Activated naive CD4-positive, alpha-beta T cell treated with anti-CD3 and anti-CD28 coated beads, Interleukin-2, amount 50 U/mL, for 72 hours (primary cell): Measurements from ENCODE around the gene EIF4EBP3. TPM values are rescaled to one million over a fixed set of nuclear protein-coding genes. Genes with fewer than 3 reads are reported as not detected.
A peak's percentile ranks its signal among the peaks of the same experiment; 100 is the strongest.
"Not testable (repeated sequence)": the region's sequence is repeated elsewhere in the genome, so short reads cannot be mapped to it uniquely, and the experiment has no call there.

Experiments
- ATAC-seq, 2 donors: fragments of 150-1000 bp; cut with Tn5 transposase; 2 replicates each; pipeline ENCODE4 v1.10.0; 2021; ENCODE audit warnings: mild to moderate bottlenecking in 2 of 2, moderate library complexity in 2 of 2
- DNase-seq, 2 donors: peaks; one replicate each; pipeline ENCODE4 v3.0.0; 2021 to 2022; ENCODE audit warnings: low spot score in 2 of 2
- H3K27ac Mint-ChIP-seq, 2 donors: one replicate each; pipeline ENCODE4 v1.8.0; 2022; ENCODE audit warnings: mild to moderate bottlenecking in 2 of 2, mixed read lengths in 2 of 2
- H3K36me3 Mint-ChIP-seq, 2 donors: one replicate each; pipeline ENCODE4 v1.8.0; 2022; ENCODE audit warnings: mixed read lengths in 2 of 2
- H3K9me3 Mint-ChIP-seq, 2 donors: one replicate each; pipeline ENCODE4 v1.8.0; 2022; ENCODE audit warnings: mixed read lengths in 2 of 2
- total RNA-seq, 2 donors: library from RNA; stranded (reverse); gene quantifications; one replicate each; pipeline ENCODE4 v1.2.3, GENCODE V29; 2022

The EIF4EBP3 gene
- total RNA-seq, 2 donors from 2014 or later: 13.0 to 14.8 TPM

- no peaks in the 10 kb centered on the region for H3K9me3 Mint-ChIP-seq
These were observed 44.4 kb downstream of the EIF4EBP3 start for GRCh38 chr5:140591747-140592372.

DNA sequence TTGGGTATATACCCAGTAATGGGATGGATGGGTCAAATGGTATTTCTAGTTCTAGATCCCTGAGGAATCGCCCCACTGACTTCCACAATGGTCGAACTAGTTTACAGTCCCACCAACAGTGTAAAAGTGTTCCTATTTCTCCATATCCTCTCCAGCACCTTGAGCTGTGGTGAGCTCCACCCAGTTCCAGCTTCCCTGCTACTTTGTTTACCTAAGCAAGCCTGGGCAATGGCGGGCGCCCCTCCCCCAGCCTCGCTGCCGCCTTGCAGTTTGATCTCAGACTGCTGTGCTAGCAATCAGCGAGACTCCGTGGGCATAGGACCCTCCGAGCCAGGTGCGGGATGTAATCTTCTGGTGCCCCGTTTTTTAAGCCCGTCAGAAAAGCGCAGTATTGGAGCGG lies 45.6 kb downstream of the EIF4EBP3 start:
- not testable (repeated sequence) for H3K9me3 Mint-ChIP-seq, DNase-seq, H3K36me3 Mint-ChIP-seq, ATAC-seq, H3K27ac Mint-ChIP-seq

More at GRCh38 chr5:140591747-140592372, 44.4 kb downstream of the EIF4EBP3 start:
- H3K36me3 Mint-ChIP-seq: no peaks in the 10 kb centered on the region
- no peak for DNase-seq
- no peak for ATAC-seq
- no peak overlapping the region for H3K27ac Mint-ChIP-seq

- no peaks in the 10 kb centered on the region for H3K36me3 Mint-ChIP-seq
- no peak for ATAC-seq
- DNase-seq: no peak
- H3K27ac Mint-ChIP-seq: no peak overlapping the region
- no peaks in the 10 kb centered on the region for H3K9me3 Mint-ChIP-seq
These were observed 46.7 kb downstream of the EIF4EBP3 start for GRCh38 chr5:140594169-140594568.

DNA sequence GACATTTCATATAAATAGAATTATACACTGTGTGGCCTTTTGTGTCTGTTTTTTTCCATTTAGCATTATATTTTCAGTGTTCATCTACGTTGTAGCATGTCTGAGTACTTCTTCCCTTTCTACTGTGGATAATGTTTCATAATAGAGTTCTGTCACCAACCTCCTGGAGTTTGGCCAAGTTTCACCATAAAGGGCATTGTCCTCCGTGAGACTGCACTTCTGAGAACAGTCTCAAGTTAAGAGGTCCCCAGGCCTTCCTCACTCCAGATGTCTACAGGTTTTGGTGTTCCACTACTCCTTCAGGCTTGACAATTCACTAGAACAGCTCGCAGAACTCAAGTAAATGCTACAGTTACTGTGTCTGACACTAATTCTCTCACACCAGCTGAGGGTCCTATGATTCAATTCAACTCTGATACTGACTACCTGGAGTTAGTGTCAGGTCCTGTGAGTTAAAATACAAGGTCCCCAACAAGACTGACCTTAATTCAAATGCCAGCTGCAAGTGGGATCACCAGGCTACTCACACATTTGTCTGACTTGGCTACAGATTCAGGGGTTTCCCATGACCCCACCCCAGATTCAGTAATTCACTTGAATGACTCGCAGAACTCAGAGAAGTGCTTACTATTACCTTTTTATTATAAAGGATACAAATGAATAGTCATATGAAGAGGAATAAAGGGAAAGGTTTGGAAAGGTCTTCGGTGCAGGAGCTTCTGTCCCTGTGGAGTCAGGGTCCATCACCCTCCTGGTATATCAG lies 48.3 kb downstream of the EIF4EBP3 start:
- H3K36me3 Mint-ChIP-seq: no peaks in the 10 kb centered on the region
- no peaks in the 10 kb centered on the region for H3K9me3 Mint-ChIP-seq
- DNase-seq (no peak), ATAC-seq (peak in 1 of 2 donors; percentile 18)
- H3K27ac Mint-ChIP-seq: no peak overlapping the region

- DNase-seq (no peak), ATAC-seq (no peak)
- no peaks in the 10 kb centered on the region for H3K36me3 Mint-ChIP-seq
- no peaks in the 10 kb centered on the region for H3K9me3 Mint-ChIP-seq
- H3K27ac Mint-ChIP-seq: no peak overlapping the region
These were observed 48.9 kb downstream of the EIF4EBP3 start for GRCh38 chr5:140596321-140596741.

- ATAC-seq (no peak), DNase-seq (no peak)
- no peaks in the 10 kb centered on the region for H3K36me3 Mint-ChIP-seq
- no peaks in the 10 kb centered on the region for H3K9me3 Mint-ChIP-seq
- H3K27ac Mint-ChIP-seq: no peak overlapping the region
These were observed 51.4 kb downstream of the EIF4EBP3 start for GRCh38 chr5:140598836-140599235.

Other genes with a start within 250 kb of the EIF4EBP3 start
- 10 to 100 TPM; 45.4 to 66.4 TPM for gene PFDN1, start 244.6 kb upstream of the EIF4EBP3 start, total RNA-seq
- gene HBEGF, start 201.1 kb upstream of the EIF4EBP3 start, total RNA-seq: 10 to 100 TPM in 1 of 2 donors, 1 to 10 TPM in 1; 6.9 to 10.5 TPM
- under 1 TPM; 0.25 to 0.41 TPM for gene SLC4A9, start 187.5 kb upstream of the EIF4EBP3 start, total RNA-seq
- gene ANKHD1, start 145.8 kb upstream of the EIF4EBP3 start, total RNA-seq: 100 to 1,000 TPM; 107 to 143 TPM
- gene SRA1, start 9.8 kb downstream of the EIF4EBP3 start, total RNA-seq: 10 to 100 TPM; 29.3 to 55.0 TPM
- 10 to 100 TPM; 36.6 to 38.1 TPM for gene APBB3, start 16.9 kb downstream of the EIF4EBP3 start, total RNA-seq
- gene SLC35A4, start 17.2 kb downstream of the EIF4EBP3 start, total RNA-seq: 10 to 100 TPM; 62.5 to 70.3 TPM
- 1 to 10 TPM in 1 of 2 donors, under 1 TPM in 1; 0.56 to 1.6 TPM for gene CD14, start 85.5 kb downstream of the EIF4EBP3 start, total RNA-seq
- 10 to 100 TPM; 28.7 to 30.2 TPM for gene TMCO6, start 91.8 kb downstream of the EIF4EBP3 start, total RNA-seq
- 10 to 100 TPM; 68.4 to 71.8 TPM for gene NDUFA2, start 100.0 kb downstream of the EIF4EBP3 start, total RNA-seq
- 100 to 1,000 TPM in 1 of 2 donors, 10 to 100 TPM in 1; 87.6 to 108 TPM for gene IK, start 100.2 kb downstream of the EIF4EBP3 start, total RNA-seq
- 10 to 100 TPM; 32.5 to 36.3 TPM for gene WDR55, start 117.2 kb downstream of the EIF4EBP3 start, total RNA-seq
- 1 to 10 TPM in 1 of 2 donors, under 1 TPM in 1; 0.82 to 3.4 TPM for gene DND1, start 125.9 kb downstream of the EIF4EBP3 start, total RNA-seq
- 10 to 100 TPM; 78.9 to 94.6 TPM for gene HARS1, start 143.7 kb downstream of the EIF4EBP3 start, total RNA-seq
- 10 to 100 TPM; 29.8 to 34.1 TPM for gene HARS2, start 143.8 kb downstream of the EIF4EBP3 start, total RNA-seq
- gene ZMAT2, start 152.8 kb downstream of the EIF4EBP3 start, total RNA-seq: 10 to 100 TPM; 50.9 to 72.1 TPM
- gene PCDHA1, start 238.5 kb downstream of the EIF4EBP3 start, total RNA-seq: not detected
- gene PCDHA2, start 247.2 kb downstream of the EIF4EBP3 start, total RNA-seq: under 1 TPM in 1 of 2 donors, not detected in 1; 0.09 TPM